Keratinocyte (primary cell): ENCODE data around the gene AXIN1. TPM values are rescaled to one million over a fixed set of nuclear protein-coding genes. Genes with fewer than 3 reads are reported as not detected.

ENCODE experiments used
- DNase-seq: peaks from one replicate; pipeline ENCODE4 v3.0.0-alpha.2; 2011; ENCODE audit warnings: low read depth, missing footprints, low spot score
- FAIRE-seq: peaks from 2 replicates; lab custom pipeline; 2011; peaks lifted over from hg19 to GRCh38; lab: Jason Lieb, UNC
- H2AFZ ChIP-seq: 2 replicates; pipeline ENCODE4 v1.6.0; 2012; ENCODE audit warnings: low read length, control low read depth, inconsistent platforms; ENCODE audit not compliant: control insufficient read depth
- H3K27ac ChIP-seq: 2 replicates; pipeline ENCODE4 v1.5.1; 2011; ENCODE audit warnings: low read length; ENCODE audit not compliant: control insufficient read depth, insufficient read depth
- H3K27me3 ChIP-seq: 3 replicates; pipeline ENCODE4 v1.6.0; 2011; ENCODE audit warnings: low read length; ENCODE audit not compliant: control insufficient read depth, insufficient read depth; ENCODE audit errors: extremely low read depth
- H3K36me3 ChIP-seq, 2 experiments: 2 replicates in 1 of 2; 3 replicates in 1 of 2; pipeline ENCODE4 v1.5.1; 2011; ENCODE audit warnings: low read length in 2 of 2, mild to moderate bottlenecking in 1 of 2; ENCODE audit not compliant: control insufficient read depth in 2 of 2, insufficient read depth in 2 of 2; ENCODE audit errors: extremely low read depth in 1 of 2
- H3K4me1 ChIP-seq: 3 replicates; pipeline ENCODE4 v1.5.1; 2011; ENCODE audit warnings: low read length; ENCODE audit not compliant: control insufficient read depth, insufficient read depth; ENCODE audit errors: extremely low read depth
- H3K4me2 ChIP-seq: 3 replicates; pipeline ENCODE4 v1.6.0; 2011; ENCODE audit warnings: low read depth, low read length; ENCODE audit not compliant: control insufficient read depth, insufficient read depth; ENCODE audit errors: extremely low read depth
- H3K4me3 ChIP-seq, 3 experiments: fragments of 200-600 bp in 1 of 3; sonication (generic) in 1 of 3; 2 replicates in 2 of 3; 3 replicates in 1 of 3; pipeline ENCODE4 v1.5.1; 2011 to 2016; ENCODE audit warnings: low read length in 3 of 3, mild to moderate bottlenecking in 3 of 3, control low read depth in 2 of 3, inconsistent platforms in 1 of 3, low read depth in 1 of 3, mixed read lengths in 1 of 3, mixed run types in 1 of 3, moderate library complexity in 1 of 3; ENCODE audit not compliant: control insufficient read depth in 2 of 3, insufficient read depth in 2 of 3; ENCODE audit errors: extremely low read depth in 1 of 3
- H3K79me2 ChIP-seq: 2 replicates; pipeline ENCODE4 v1.6.0; 2012; ENCODE audit warnings: low read length; ENCODE audit not compliant: control insufficient read depth, insufficient read depth
- H3K9ac ChIP-seq: 3 replicates; pipeline ENCODE4 v1.6.0; 2011; ENCODE audit warnings: low read length; ENCODE audit not compliant: control insufficient read depth, insufficient read depth; ENCODE audit errors: extremely low read depth
- H3K9me1 ChIP-seq: 3 replicates; pipeline ENCODE4 v1.6.0; 2011; ENCODE audit warnings: low read length; ENCODE audit not compliant: control insufficient read depth, insufficient read depth; ENCODE audit errors: extremely low read depth
- H3K9me3 ChIP-seq: 2 replicates; pipeline ENCODE4 v1.5.1; 2012; ENCODE audit warnings: low read depth, low read length; ENCODE audit not compliant: control insufficient read depth
- H4K20me1 ChIP-seq: 3 replicates; pipeline ENCODE4 v1.6.0; 2011; ENCODE audit warnings: low read length; ENCODE audit not compliant: control insufficient read depth, insufficient read depth; ENCODE audit errors: extremely low read depth
- EZH2 ChIP-seq: IDR thresholded peaks from one replicate; pipeline ENCODE4 v1.6.1; 2012; ENCODE audit warnings: inconsistent platforms, mild to moderate bottlenecking, low read length, moderate library complexity
- dilution Hi-C: fragments of 300-500 bp; cut with MboI; formaldehyde crosslinking; loops from one replicate; pipeline ENCODE4 v1.7.0; 2020; ENCODE audit warnings: low sequenced_read_pairs; ENCODE audit not compliant: extremely low pct_ligation_motif_present
- polyA plus RNA-seq, 5 experiments: library from polyadenylated mRNA; depleted of rRNA in 3 of 5; stranded (reverse) in 3 of 5; stranded (forward) in 1 of 5; unstranded in 1 of 5; fragments of >200 nt; gene quantifications; 1 replicate in 1 of 5; 2 replicates in 3 of 5; 3 replicates in 1 of 5; pipeline versions ENCODE4 v1.2.1 to v1.2.3, GENCODE V29; 2011 to 2012; ENCODE audit warnings: missing spikeins in 2 of 5, low read depth in 1 of 5, low replicate concordance in 1 of 5
- TF ChIP-seq, protein P1 (sequence below), 3 experiments: IDR thresholded peaks in 1 of 3; conservative IDR thresholded peaks in 1 of 3; optimal IDR thresholded peaks in 1 of 3; 2 replicates in 2 of 3; 3 replicates in 1 of 3; pipeline versions ENCODE3 to v1.5.1; 2011; ENCODE audit warnings: low read length in 3 of 3, mild to moderate bottlenecking in 3 of 3, moderate library complexity in 2 of 3, control low read depth in 1 of 3, inconsistent platforms in 1 of 3; ENCODE audit not compliant: insufficient read depth in 2 of 3; ENCODE audit errors: extremely low read depth in 1 of 3

Gene AXIN1
- polyA plus RNA-seq, 1 donor (not counting 4 experiments of a cell fraction or from before 2014, with no cell fraction given), result 8.8 TPM

GRCh38 chr16:296806-297510, 55.6 kb downstream of the AXIN1 start:
- Histone ChIP-seq H3K9me3 (no peaks in the 10 kb centered on the region), H3K4me1 (no peaks in the 10 kb centered on the region), H3K9me1 (no peaks in the 10 kb centered on the region), H3K27ac (no peak overlapping the region), H3K36me3 (peaks cover 5 to 30% of the 10 kb centered on the region in 2 experiments), H3K4me2 (no peak overlapping the region), H4K20me1 (no peaks in the 10 kb centered on the region), H3K4me3 (no peak overlapping the region), H3K9ac (no peak overlapping the region), H3K79me2 (peaks cover under 1% of the 10 kb centered on the region), H3K27me3 (no peaks in the 10 kb centered on the region), H2AFZ (no peak overlapping the region)
- no peak for TF ChIP-seq EZH2
- TF ChIP-seq, protein P1, sequence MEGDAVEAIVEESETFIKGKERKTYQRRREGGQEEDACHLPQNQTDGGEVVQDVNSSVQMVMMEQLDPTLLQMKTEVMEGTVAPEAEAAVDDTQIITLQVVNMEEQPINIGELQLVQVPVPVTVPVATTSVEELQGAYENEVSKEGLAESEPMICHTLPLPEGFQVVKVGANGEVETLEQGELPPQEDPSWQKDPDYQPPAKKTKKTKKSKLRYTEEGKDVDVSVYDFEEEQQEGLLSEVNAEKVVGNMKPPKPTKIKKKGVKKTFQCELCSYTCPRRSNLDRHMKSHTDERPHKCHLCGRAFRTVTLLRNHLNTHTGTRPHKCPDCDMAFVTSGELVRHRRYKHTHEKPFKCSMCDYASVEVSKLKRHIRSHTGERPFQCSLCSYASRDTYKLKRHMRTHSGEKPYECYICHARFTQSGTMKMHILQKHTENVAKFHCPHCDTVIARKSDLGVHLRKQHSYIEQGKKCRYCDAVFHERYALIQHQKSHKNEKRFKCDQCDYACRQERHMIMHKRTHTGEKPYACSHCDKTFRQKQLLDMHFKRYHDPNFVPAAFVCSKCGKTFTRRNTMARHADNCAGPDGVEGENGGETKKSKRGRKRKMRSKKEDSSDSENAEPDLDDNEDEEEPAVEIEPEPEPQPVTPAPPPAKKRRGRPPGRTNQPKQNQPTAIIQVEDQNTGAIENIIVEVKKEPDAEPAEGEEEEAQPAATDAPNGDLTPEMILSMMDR (optimal IDR thresholded peaks at IDR 0.05 in 1 of 3, IDR thresholded peaks at IDR 0.05 in 1 of 3, conservative IDR thresholded peaks at IDR 0.05 in 1 of 3; ENCODE audit: extremely low read depth in 1 of 3, insufficient read depth in 2 of 3, low read length in 3 of 3), result no peak
- DNase-seq (no peak), FAIRE-seq (no peak)
- dilution Hi-C loops, result no loop called here

DNA sequence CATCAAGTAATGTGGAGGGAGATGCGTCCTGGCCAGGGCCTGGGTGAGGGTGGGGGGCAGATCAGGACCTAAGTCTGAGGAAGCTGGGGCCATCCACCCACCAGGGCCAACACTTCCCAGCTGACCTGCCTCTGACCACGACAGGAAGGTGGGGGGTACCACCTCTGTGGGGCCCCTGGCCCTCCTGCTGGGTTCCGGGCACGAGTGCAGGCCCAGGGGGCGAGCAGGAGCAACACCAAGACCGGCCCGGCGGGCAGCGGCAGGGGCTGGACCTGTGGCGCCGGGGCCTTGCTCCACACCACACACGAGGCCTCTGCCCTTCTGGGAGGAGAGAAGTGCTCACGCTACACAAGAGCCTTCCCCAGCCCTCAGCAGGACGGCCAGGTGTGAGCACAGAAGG, 56.2 kb downstream of the AXIN1 start:
- TF ChIP-seq EZH2, result no peak
- TF ChIP-seq, protein P1 (optimal IDR thresholded peaks at IDR 0.05 in 1 of 3, IDR thresholded peaks at IDR 0.05 in 1 of 3, conservative IDR thresholded peaks at IDR 0.05 in 1 of 3; ENCODE audit: extremely low read depth in 1 of 3, insufficient read depth in 2 of 3, low read length in 3 of 3), result no peak
- no peak for FAIRE-seq
- dilution Hi-C loops, result no loop called here
- Histone ChIP-seq H3K79me2 (no peaks in the 10 kb centered on the region), H4K20me1 (no peaks in the 10 kb centered on the region), H3K27me3 (no peaks in the 10 kb centered on the region), H3K4me3 (no peak overlapping the region), H3K9me1 (no peaks in the 10 kb centered on the region), H3K9ac (no peak overlapping the region), H2AFZ (no peak overlapping the region), H3K9me3 (no peaks in the 10 kb centered on the region), H3K4me2 (no peak overlapping the region), H3K27ac (no peak overlapping the region), H3K4me1 (no peaks in the 10 kb centered on the region), H3K36me3 (peaks cover 6 to 26% of the 10 kb centered on the region in 2 experiments)
- DNase-seq, result no peak
